ENCODE measurements around the gene MSH5. TPM values are rescaled to one million over a fixed set of nuclear protein-coding genes. Genes with fewer than 3 reads are reported as not detected.
"Not testable (repeated sequence)": the region's sequence is repeated elsewhere in the genome, so short reads cannot be mapped to it uniquely, and the experiment has no call there.

MSH5 gene
- total RNA-seq, 1 experiment from 2014 or later, result 36.6 TPM

DNA sequence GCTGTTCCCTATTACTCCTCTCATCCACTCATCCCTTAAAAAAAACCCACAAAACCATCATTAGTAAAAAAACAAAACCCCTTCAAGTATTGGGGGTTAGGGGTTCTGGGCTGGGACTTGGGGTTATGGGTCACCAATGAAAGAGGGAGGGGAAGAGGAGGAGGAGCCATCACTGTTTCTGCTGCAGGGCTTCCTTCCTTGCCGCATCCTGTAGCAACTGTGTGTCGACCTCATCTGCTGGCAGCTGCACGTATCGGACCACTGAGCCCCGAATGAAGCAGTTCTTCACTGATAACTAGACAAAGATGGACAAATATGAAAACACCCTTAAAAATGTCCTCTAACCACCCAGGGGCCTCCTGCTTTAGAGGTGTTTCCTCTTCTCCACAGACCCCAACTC is 57.8 kb downstream of the MSH5 start:
- Mint-ChIP-seq H3K36me3 (ENCODE audit: insufficient read depth, unreplicated experiment) (peaks cover 56% of the 10 kb centered on the region), H3K4me1 (ENCODE audit: insufficient read depth, unreplicated experiment) (peaks cover 10% of the 10 kb centered on the region), H3K4me3 (ENCODE audit: unreplicated experiment) (no peak overlapping the region), H3K27ac (ENCODE audit: low read depth, unreplicated experiment) (no peak overlapping the region), H3K27me3 (ENCODE audit: insufficient read depth, unreplicated experiment) (no peaks in the 10 kb centered on the region), H3K9me3 (ENCODE audit: unreplicated experiment) (no peaks in the 10 kb centered on the region)
- BruUV-seq (replicated peaks), result no TSS peak
- POLR2A ChIA-PET, result interaction anchor here (1.6 to 2.7 kb wide), 2 partner anchors 9 to 29 kb away, joined by 7 to 15 read pairs; partner anchors contain the start of genes HSPA1B and LSM2
- TF ChIP-seq, protein P1, sequence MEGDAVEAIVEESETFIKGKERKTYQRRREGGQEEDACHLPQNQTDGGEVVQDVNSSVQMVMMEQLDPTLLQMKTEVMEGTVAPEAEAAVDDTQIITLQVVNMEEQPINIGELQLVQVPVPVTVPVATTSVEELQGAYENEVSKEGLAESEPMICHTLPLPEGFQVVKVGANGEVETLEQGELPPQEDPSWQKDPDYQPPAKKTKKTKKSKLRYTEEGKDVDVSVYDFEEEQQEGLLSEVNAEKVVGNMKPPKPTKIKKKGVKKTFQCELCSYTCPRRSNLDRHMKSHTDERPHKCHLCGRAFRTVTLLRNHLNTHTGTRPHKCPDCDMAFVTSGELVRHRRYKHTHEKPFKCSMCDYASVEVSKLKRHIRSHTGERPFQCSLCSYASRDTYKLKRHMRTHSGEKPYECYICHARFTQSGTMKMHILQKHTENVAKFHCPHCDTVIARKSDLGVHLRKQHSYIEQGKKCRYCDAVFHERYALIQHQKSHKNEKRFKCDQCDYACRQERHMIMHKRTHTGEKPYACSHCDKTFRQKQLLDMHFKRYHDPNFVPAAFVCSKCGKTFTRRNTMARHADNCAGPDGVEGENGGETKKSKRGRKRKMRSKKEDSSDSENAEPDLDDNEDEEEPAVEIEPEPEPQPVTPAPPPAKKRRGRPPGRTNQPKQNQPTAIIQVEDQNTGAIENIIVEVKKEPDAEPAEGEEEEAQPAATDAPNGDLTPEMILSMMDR (IDR thresholded peaks at IDR 0.05; ENCODE audit: unreplicated experiment), result no peak
- intact Hi-C loops (cut with micrococcal nuclease), result loop anchor here (2.0 kb wide), 1 partner anchor 17 kb away; the partner anchor contains the start of genes HSPA1A and HSPA1L
- CTCF ChIA-PET, result interaction anchor here (2.2 to 2.8 kb wide), 2 partner anchors 9 to 16 kb away, joined by 6 to 22 read pairs; partner anchors contain the start of gene LSM2
- DNase-seq (ENCODE audit: unreplicated experiment), result no peak

DNA sequence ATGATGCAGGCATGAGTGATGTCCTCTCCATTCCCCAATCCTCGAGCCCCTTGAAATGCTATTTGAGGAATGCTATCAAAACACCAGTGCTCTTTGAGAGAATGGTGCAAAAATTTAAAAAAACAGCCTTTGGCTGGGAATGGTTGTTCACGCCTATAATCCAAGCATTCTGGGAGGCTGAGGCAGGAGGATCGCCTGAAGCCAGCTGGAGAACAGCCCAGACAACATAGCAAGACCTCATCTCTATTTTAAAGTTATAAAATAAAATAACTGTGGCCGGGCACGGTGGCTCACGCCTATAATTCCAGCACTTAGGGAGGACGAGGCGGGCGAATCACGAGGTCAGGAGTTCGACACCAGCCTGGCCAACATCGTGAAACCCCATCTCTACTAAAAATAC is 60.0 kb downstream of the MSH5 start:
- H3K4me1 Mint-ChIP-seq (ENCODE audit: insufficient read depth, unreplicated experiment), result no peaks in the 10 kb centered on the region
- H3K27ac Mint-ChIP-seq (ENCODE audit: low read depth, unreplicated experiment), result no peak overlapping the region
- ChIA-PET POLR2A (interaction anchor here (0.9 to 2.7 kb wide), 5 partner anchors 16 to 27 kb away, joined by 3 to 15 read pairs (median 6); partner anchors contain the start of genes HSPA1A, HSPA1B and HSPA1L), CTCF (interaction anchor here (0.6 kb wide), 2 partner anchors 244 to 303 kb away, joined by 3 read pairs; no protein-coding TSS in a partner anchor)
- peaks cover 57% of the 10 kb centered on the region for H3K36me3 Mint-ChIP-seq (ENCODE audit: insufficient read depth, unreplicated experiment)
- no peaks in the 10 kb centered on the region for H3K9me3 Mint-ChIP-seq (ENCODE audit: unreplicated experiment)
- no TSS peak for BruUV-seq (replicated peaks)
- no peaks in the 10 kb centered on the region for H3K27me3 Mint-ChIP-seq (ENCODE audit: insufficient read depth, unreplicated experiment)
- no peak overlapping the region for H3K4me3 Mint-ChIP-seq (ENCODE audit: unreplicated experiment)
- TF ChIP-seq, protein P1 (IDR thresholded peaks at IDR 0.05; ENCODE audit: unreplicated experiment), result no peak
- no peak for DNase-seq (ENCODE audit: unreplicated experiment)
- intact Hi-C loops (cut with micrococcal nuclease), result no loop called here

- POLR2A ChIA-PET, result interaction anchor here (0.9 to 1.3 kb wide), 2 partner anchors 26 to 33 kb away, joined by 4 to 5 read pairs; partner anchors contain the start of gene HSPA1B
- intact Hi-C loops (cut with micrococcal nuclease), result not testable (repeated sequence)
- H3K36me3 Mint-ChIP-seq (ENCODE audit: insufficient read depth, unreplicated experiment), result peaks cover 57% of the 10 kb centered on the region
These were observed 61.5 kb downstream of the MSH5 start for GRCh38 chr6:31801031-31801927.

DNA sequence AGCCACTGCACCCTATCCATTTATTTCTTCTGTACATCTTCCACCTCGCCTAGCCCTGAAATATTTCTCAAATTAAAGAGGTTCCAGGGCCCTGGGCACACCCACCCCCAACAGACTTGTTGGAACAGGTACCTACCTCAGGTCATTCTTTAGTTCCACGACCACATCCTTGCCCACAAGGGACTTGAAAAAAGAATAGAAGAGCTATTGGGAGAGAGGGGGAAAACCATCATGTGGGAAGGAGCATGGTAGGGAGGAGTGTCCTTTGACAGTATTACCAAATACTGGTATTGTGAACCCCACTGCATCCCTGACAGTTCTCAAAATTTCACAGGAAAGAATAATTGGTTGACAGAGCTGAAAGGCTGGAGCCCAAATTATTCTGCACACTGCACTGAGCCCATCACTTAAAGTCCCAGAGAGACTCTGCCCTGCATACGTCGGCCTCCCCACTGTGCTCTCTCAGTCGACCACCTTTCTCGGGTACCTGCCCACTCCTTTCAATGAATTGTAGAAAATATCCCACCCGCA is 66.2 kb downstream of the MSH5 start:
- Mint-ChIP-seq H3K4me3 (ENCODE audit: unreplicated experiment) (peak overlapping the region; percentile 82), H3K27ac (ENCODE audit: low read depth, unreplicated experiment) (peak overlapping the region; percentile 84), H3K36me3 (ENCODE audit: insufficient read depth, unreplicated experiment) (peaks cover 25% of the 10 kb centered on the region), H3K9me3 (ENCODE audit: unreplicated experiment) (no peaks in the 10 kb centered on the region), H3K27me3 (ENCODE audit: insufficient read depth, unreplicated experiment) (no peaks in the 10 kb centered on the region), H3K4me1 (ENCODE audit: insufficient read depth, unreplicated experiment) (peaks cover 6% of the 10 kb centered on the region)
- intact Hi-C loops (cut with micrococcal nuclease), result no loop called here
- TF ChIP-seq, protein P1 (IDR thresholded peaks at IDR 0.05; ENCODE audit: unreplicated experiment), result no peak
- DNase-seq (ENCODE audit: unreplicated experiment), result peak; percentile 19
- CTCF ChIA-PET, result interaction anchor here (0.6 to 3.1 kb wide), 11 partner anchors 9 to 1344 kb away, joined by 3 to 22 read pairs (median 4); partner anchors contain the start of genes HSPA1A, HSPA1B, HSPA1L and VARS1
- TSS peak; percentile 49 for BruUV-seq (replicated peaks)
- POLR2A ChIA-PET, result interaction anchor here (0.7 to 4.3 kb wide), 21 partner anchors 8 to 154 kb away, joined by 3 to 69 read pairs (median 12); partner anchors contain the start of genes ABHD16A, BAG6, C6orf47 and CLIC1

More at GRCh38 chr6:31801031-31801927, 61.5 kb downstream of the MSH5 start:
- not testable (repeated sequence) for BruUV-seq (replicated peaks); H3K4me3 Mint-ChIP-seq (ENCODE audit: unreplicated experiment); H3K27ac Mint-ChIP-seq (ENCODE audit: low read depth, unreplicated experiment); H3K27me3 Mint-ChIP-seq (ENCODE audit: insufficient read depth, unreplicated experiment); DNase-seq (ENCODE audit: unreplicated experiment); H3K9me3 Mint-ChIP-seq (ENCODE audit: unreplicated experiment); H3K4me1 Mint-ChIP-seq (ENCODE audit: insufficient read depth, unreplicated experiment)
- CTCF ChIA-PET, result interaction anchor here (0.6 to 0.7 kb wide), 2 partner anchors 10 to 121 kb away, joined by 3 read pairs; no protein-coding TSS in a partner anchor

All from MCF 10A (cell line).